ENCODE results near the gene PCDHGC3.

The PCDHGC3 gene

GRCh38 chr5:141506381-141507155, 30.8 kb downstream of the PCDHGC3 start:
- no peak for DNase-seq (ENCODE audit: insufficient read length, low spot score)
- FAIRE-seq, result peak; percentile 62

- no peak for DNase-seq (ENCODE audit: insufficient read length, low spot score)
- FAIRE-seq, result peak; percentile 92
Measured at GRCh38 chr5:141507387-141508091, 31.8 kb downstream of the PCDHGC3 start.

GRCh38 chr5:141508440-141508797, 32.7 kb downstream of the PCDHGC3 start:
- FAIRE-seq (no peak), DNase-seq (ENCODE audit: insufficient read length, low spot score) (no peak)

GRCh38 chr5:141508798-141509611, 33.2 kb downstream of the PCDHGC3 start:
- FAIRE-seq, result peak; percentile 85
- DNase-seq (ENCODE audit: insufficient read length, low spot score), result no peak

- FAIRE-seq, result peak; percentile 49
Measured at GRCh38 chr5:141510160-141510559, 34.4 kb downstream of the PCDHGC3 start.

GRCh38 chr5:141510850-141511601, 35.3 kb downstream of the PCDHGC3 start:
- DNase-seq (ENCODE audit: insufficient read length, low spot score) (no peak), FAIRE-seq (no peak)

More at GRCh38 chr5:141510160-141510559, 34.4 kb downstream of the PCDHGC3 start:
- no peak for DNase-seq (ENCODE audit: insufficient read length, low spot score)

GRCh38 chr5:141511771-141512325, 36.1 kb downstream of the PCDHGC3 start:
- DNase-seq (ENCODE audit: insufficient read length, low spot score) (no peak), FAIRE-seq (peak; percentile 65)

GRCh38 chr5:141512390-141512910, 36.7 kb downstream of the PCDHGC3 start:
- DNase-seq (ENCODE audit: insufficient read length, low spot score) (peak; percentile 66), FAIRE-seq (peak; percentile 80)

GRCh38 chr5:141512911-141513626, 37.3 kb downstream of the PCDHGC3 start:
- FAIRE-seq, result peak; percentile 72
- no peak for DNase-seq (ENCODE audit: insufficient read length, low spot score)

GRCh38 chr5:141513627-141514329, 38.0 kb downstream of the PCDHGC3 start:
- FAIRE-seq (peak; percentile 78), DNase-seq (ENCODE audit: insufficient read length, low spot score) (no peak)

GRCh38 chr5:141514330-141515133, 38.8 kb downstream of the PCDHGC3 start:
- DNase-seq (ENCODE audit: insufficient read length, low spot score) (no peak), FAIRE-seq (peak; percentile 78)

GRCh38 chr5:141515141-141515540, 39.4 kb downstream of the PCDHGC3 start:
- FAIRE-seq (no peak), DNase-seq (ENCODE audit: insufficient read length, low spot score) (no peak)

GRCh38 chr5:141515946-141516671, 40.3 kb downstream of the PCDHGC3 start:
- DNase-seq (ENCODE audit: insufficient read length, low spot score), result no peak
- no peak for FAIRE-seq

- DNase-seq (ENCODE audit: insufficient read length, low spot score), result no peak
- no peak for FAIRE-seq
Measured at GRCh38 chr5:141516672-141517025, 40.9 kb downstream of the PCDHGC3 start.

- FAIRE-seq (no peak), DNase-seq (ENCODE audit: insufficient read length, low spot score) (no peak)
Measured at GRCh38 chr5:141517312-141517711, 41.5 kb downstream of the PCDHGC3 start.

- FAIRE-seq (no peak), DNase-seq (ENCODE audit: insufficient read length, low spot score) (no peak)
Measured at GRCh38 chr5:141517880-141518617, 42.3 kb downstream of the PCDHGC3 start.

- no peak for DNase-seq (ENCODE audit: insufficient read length, low spot score)
- peak; percentile 75 for FAIRE-seq
Measured at GRCh38 chr5:141518618-141519015, 42.9 kb downstream of the PCDHGC3 start.

Data from GM19239 (cell line).